T-helper 1 cell (primary cell): Measurements from ENCODE around the gene ECI1.
"Not testable (repeated sequence)": the region's sequence is repeated elsewhere in the genome, so short reads cannot be mapped to it uniquely, and the experiment has no call there.

Experiments used
- DNase-seq, 5 donors: peaks; one replicate each; pipeline ENCODE4 v3.0.0-alpha.2; 2012 to 2020

The ECI1 gene

DNA sequence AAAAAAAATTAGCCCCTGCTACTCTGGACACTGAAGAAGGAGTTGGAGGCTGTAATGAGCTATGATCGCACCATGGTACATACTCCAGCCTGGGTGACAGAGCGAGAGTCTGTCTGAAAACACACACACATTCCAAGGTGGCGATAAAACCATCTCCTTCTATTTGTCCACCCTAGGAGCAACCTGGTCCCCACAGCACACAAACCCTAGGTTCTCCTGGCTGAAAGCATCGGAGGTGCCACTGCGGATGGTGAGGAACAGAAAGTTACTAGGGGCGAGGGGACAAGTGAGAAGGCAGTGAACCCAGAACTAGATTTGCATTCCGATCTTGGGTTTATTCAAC lies 1.4 kb upstream of the ECI1 start:
- no peak for DNase-seq

DNA sequence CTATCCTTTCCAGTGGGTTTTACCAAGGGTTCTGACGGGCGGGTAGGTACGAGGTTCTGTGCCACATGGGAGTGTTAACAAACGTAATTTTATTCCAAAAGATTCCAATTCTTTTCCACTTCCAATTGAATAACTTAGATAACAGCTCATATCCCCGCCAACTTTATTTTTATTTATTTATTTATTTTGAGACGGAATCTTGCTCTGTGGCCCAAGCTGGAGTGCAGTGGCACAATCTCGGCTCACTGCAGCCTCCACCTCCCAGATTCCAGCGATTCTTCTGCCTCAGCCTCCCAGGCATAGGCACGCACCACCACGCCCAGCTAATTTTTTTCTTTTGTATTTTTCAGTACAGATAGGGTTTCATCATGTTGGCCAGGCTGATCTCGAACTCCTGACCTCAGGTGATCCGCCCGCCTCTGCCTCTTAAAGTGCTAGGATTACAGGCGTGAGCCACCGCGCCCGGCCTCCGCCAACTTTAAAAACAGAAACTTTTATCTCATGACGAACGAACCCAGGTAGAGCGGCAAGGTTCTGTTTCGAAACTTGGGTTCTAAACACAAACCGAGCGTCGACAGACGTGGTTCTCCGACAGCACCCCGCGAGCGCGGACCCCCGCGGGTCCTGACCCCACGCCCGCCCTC lies 613 bp downstream of the ECI1 start:
- DNase-seq: peak in 3 of 5 donors; percentile 29 to 49 (median 45)

DNA sequence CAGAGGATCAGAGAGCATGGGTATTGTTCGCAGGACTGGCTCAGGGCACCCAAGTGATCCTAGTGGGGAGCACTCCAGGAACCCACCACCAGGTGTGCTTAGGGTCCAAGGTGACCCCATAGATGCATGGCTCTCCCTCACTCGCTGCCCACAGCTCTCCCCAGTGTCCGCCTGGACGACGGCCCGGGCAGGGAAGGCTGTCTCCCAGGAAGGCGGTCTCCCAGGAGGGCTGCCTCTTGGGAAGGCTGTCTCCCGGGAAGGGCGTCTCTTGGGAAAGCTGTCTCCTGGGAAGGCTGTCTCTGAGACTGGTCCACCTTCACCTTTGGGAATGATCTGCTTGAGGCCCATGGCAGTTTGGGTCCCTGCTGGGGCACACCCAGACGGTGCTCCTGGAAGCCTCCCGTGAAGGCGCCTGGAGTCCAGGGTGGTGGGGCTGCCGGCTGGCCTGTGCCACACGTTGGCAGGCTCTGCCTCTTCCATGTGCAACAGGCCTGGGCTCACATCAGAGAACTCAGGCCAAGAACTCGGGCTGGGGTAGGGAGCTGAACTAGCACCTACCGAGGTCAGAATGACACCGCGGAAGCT lies 5.0 kb downstream of the ECI1 start:
- no peak for DNase-seq

DNA sequence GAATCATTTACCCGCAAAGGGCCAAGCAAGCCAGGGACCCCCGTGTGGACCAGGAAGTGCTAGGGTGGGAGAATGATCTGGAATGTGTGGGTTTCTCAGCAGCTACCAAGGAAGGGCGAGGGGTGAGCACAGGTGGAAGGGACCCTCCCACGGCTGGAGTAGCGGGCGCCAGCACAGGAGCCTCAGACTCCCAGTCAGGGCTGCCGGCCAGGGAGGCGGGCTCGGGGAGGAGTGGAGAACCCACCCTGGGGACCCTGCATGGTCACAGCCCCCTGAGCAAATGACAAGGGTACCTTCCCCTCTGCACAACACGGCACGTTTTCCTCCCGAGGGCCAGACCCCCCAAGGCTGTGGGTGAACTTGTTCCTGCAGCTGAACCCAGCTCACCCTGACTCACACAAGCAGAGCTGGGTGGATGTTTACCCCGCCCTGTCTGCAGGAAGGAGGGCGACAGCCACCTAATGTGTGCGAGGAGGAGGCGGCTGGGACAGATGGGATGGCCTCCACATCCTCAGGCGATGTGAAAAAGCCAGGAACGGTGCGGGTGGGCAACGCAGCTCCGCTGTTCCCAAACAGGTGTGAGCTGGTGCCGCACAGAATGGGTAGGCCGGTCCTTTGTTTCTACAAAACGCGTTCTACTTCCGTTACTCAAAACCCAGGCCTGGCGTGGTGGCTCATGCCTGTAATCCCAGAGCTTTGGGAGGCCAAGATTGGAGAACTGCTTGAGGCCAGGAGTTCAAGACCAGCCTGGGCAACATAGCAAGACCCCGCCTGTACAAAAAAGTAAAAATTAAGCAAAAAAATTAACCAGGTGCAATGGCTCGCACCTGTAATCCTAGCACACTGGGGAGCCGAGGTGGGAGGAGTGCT lies 6.2 kb downstream of the ECI1 start:
- no peak for DNase-seq

DNA sequence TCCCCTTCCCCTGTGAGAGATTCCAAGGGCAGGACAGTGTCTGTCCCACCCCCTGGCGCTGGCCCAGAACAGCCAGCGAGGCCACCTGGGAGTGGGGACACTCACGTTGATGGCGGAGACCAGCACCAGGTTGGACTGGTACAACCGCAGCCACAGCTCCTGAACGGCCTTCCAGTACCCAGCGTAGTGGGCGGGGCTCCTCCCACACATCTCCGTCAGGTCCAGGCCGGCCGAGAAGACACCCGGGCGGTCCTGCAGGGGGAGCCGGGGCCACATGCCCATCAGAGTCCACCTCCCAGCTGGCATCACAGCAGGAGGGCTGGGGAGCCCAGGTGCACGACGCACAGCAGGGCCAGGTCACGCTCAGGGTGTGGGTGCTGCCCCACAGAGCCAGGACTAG lies 7.1 kb downstream of the ECI1 start:
- no peak for DNase-seq

DNA sequence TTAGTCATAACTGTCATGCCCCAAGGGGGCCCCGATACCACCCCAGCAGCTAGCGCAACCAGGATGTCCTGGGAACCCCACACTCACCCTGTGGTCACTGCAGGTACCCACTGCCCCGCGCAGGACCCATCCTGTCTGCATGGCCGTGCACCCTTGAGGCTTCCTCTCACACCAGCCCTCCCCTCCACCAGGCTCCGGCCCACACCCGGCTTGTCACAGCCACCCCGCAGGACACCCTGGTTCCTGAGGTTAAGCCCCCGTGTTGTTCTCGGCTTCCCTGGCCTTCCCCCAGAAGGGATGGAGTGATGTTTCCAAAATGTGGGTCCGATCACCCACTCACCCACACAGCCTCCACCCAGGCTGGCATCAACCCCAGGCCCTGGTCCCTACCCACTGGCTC lies 7.6 kb downstream of the ECI1 start:
- no peak for DNase-seq

DNA sequence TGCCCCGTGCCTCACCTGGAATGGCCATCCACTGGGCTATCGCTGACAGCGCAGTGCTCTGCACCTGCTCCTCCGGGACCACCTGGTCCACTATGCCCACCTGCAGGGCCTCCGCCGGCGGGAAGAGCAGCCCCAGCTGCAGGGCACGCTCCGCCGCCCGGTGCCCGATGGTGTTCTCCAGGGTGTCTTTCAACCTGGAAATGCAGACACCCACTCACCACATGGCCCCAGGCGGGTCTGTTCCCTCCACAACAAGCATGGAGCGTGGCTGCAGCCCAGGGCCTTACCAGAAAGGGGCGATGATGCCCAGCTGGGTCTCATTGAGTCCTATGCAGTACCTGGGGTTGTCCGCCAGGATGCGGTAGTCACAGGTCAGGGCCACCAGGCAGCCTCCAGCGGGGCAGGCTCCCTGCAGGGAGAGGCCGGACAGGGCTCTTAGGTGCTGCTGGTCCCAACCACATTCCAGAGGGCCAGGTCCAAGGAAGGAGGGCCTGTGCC lies 8.3 kb downstream of the ECI1 start:
- DNase-seq: no peak

DNA sequence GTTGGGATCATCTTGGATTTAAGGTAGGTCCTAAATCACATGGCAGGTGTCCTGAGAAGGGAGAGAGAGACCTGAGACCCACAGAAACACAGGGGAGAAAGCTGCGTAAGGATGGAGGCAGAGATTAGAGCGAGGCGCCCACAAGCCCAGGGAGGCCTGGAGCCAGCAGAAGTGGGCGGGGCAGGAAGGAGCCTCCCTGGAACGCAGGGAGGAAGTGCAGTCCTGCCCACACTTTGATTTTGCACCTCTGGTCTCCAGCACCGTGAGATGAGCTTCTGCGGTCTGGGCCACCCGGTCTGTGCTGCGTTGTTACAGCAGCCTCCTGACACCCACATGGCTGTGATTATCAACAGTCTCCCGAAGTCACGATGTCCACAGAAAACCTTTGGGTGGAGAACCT lies 8.8 kb downstream of the ECI1 start:
- DNase-seq: no peak

DNA sequence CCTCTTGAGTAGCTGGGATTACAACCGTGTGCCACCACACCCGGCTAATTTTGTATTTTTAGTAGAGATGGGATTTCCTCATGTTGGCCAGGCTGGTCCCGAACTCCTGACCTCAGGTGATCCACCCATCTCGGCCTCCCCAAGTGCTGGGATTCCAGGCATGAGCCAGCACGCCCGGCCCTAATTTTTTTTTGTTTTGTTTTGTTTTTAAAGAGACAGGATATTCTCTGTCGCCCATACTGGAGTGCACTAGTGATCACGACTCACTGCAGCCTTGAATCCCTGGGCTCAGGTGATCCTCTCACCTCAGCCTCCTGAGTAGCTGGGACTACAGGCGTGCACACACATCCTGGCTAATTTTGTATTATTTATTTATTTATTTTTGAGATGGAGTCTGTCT lies 11.1 kb downstream of the ECI1 start:
- not testable (repeated sequence) for DNase-seq

DNA sequence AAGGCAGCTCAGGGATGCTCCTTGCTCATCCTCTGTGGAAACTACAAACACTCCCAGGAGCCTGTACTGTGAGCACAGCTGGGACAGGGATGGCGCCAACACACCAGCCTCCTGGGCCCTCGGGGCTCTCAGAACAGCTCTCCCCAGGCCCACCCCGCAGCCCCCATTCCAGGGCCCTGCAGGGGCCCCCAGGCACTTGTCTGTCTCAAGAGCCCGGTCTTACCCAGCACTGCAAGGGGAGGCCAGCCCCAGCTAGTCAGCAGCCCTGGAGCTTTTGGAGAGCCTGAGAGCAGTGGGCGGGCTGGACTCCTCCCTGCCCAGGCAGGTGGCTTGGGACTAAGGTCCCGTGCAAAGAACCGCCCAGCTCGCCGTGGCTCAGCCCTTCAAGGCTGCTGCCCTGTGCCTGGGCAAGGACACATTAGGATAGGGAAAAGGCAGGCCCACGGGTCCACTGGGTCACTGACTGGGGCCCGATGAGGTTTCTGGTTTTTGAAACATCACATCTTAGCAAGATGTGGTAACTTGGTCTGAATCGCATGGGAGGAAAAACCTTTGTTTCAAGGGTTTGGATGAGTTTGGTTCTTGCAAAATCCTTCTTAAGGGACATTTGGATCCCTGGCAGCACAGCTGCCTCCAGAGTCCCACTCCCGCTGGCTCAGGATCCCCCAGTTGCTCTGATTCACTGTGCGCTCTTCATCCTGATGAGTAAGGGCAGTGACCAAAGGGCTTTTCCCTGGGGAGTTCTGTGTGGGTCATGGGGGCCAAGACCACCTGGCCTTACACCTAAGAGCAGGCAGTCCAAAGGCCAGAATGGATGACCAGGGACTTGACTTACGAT lies 12.3 kb downstream of the ECI1 start:
- DNase-seq: no peak

DNA sequence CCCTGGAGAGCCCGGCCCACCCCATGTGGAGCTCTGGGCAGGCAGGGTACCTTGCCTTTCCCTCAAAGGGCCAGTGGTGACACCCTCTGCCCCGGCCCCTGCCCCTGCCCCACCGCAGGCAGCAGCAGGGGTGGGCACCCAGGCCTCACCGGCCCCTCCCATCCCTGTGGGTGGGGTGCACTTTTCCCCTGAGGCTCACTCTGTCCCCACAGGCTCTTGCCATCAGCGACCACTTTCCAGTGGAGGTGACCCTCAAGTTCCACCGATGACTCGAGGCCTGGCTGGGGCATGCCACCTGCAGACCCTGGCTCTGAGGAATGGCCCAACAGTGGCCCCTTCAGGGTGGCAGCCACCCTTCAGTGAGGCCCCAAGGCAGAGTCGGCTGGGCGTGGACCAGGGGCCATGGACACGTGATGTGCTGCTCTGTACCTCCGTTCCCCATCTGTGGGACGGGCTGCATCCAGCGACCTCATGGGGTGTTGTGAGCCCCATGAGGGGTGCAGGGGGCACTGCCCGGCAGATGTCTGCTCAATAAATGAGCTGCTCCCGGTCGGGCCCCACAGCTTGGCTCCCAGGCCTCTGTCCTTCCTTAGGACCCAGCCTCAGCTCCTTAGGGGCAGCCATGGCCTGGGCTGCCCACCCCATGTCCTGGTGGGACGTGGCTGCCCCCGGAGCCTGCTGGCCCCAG lies 13.1 kb downstream of the ECI1 start:
- no peak for DNase-seq

DNA sequence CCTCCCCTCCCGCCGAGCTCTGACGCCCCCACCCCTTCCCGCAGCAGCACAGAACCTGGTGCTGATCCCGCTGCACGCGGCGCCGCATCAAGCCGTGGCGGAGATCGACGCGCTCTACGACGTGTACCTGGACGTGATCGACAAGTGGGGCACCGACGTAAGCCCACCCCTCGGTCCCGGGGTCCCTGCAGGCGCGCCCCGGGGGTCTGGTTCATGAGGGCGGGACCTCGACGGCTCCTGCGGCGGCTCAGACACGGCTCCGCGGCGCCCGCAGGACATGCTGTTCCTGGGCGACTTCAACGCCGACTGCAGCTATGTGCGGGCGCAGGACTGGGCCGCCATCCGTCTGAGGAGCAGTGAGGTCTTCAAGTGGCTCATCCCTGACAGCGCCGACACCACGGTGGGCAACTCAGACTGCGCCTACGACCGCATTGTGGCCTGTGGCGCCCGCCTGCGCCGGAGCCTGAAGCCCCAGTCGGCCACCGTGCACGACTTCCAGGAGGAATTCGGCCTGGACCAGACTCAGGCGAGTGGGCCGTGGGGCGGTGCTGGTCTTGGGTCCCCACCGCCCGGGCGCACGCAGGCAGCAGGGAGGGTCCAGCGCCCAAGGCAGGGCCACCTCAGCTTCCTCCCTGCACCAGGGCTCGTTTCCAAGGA lies 13.8 kb downstream of the ECI1 start:
- DNase-seq: no peak

DNA sequence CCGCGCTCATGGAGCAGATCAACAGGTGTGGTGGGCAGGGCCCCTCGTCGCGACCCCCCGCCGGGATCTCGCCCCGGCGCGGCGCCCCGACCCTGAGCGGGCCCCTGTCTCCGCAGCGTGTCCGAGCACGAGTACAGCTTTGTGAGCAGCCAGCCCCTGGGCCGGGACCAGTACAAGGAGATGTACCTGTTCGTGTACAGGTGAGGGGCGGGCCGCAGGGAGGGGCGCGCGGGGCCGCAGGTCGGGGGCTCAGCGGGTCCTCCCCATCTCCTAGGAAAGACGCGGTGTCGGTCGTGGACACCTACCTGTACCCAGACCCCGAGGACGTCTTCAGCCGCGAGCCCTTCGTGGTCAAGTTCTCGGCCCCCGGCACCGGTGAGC lies 14.3 kb downstream of the ECI1 start:
- DNase-seq: no peak

DNA sequence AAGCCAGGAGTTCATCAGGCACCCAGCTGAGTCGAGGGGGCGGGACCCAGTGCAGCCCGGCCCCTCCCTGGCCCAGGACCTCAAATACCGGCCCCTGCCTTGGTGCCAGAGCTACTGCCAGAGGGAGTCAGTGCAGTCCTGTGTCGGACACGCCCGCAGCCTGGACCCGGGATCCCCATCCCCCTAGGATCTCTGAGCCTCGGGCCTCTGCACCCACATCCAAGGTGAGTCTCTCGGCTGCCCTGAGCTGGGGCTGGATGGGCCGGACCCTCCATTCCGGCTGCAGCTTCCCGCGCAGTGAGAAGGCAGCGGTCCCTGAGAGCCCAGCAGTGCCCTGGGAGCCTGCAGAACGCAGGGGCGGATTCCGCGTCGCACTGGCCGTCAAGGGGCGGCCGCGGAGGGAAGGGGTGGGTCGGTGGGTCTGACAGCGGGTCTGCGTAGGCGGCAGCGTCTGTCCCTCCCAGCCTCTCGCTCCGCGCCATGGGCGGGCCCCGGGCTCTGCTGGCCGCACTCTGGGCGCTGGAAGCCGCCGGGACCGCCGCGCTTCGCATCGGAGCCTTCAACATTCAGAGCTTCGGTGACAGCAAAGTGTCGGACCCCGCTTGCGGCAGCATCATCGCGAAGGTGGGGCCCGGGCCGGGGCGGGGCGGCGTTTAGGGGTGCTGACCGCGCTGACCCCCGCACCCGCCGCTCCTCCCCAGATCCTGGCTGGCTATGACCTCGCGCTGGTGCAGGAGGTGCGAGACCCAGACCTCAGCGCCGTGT lies 14.9 kb downstream of the ECI1 start, which contains the start of gene DNASE1L2:
Gene DNASE1L2, plus strand, starts transcription at position 108 of the 765 bp plus-strand sequence. Its CDS starts 373 bp downstream, at position 481.
- DNase-seq: no peak

DNA sequence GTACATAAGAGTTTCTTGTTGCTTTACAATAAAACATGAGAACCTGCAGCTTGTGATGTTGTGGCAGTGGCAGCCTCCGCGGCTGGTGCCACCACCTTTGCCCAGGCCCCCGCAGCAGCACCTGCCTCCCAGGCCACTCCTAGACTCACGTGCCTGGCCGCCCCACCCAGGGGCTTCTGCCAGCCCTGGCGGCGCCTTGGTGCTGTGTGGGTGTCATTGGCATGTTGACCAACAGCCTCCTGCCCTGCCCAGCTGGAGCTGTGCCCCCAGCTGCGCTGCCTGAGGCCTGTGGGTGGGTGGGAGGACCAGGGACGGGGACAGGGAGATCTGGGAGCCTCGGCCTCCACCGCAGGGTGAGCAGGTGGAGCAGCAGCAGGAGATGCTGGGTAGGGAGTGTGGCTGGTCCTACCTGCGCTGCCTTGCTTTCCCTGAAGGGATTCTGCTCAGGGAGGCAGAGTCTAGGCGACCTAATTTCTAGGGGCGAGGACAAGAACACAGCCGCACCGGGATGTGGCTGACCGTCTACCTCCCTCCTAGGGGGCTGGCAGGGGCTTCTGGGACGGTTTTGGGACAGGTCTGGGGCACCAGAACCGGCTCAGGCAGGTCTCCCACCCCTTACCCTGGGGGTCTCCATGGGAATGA lies 15.6 kb downstream of the ECI1 start:
- no peak for DNase-seq

DNA sequence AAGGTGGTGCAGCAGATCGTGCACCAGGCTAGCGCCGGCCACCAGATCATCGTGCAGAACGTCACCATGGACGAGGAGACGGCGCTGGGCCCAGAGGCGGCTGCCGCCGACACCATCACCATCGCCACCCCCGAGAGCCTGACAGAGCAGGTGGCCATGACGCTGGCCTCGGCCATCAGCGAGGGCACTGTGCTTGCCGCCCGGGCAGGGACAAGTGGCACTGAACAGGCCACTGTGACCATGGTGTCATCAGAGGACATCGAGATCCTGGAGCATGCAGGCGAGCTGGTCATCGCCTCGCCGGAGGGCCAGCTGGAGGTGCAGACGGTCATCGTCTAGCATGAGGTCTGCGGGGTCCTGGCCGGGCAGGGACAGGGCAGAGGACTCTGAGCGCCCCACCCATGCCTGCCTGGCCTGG lies 16.1 kb downstream of the ECI1 start:
- no peak for DNase-seq

DNA sequence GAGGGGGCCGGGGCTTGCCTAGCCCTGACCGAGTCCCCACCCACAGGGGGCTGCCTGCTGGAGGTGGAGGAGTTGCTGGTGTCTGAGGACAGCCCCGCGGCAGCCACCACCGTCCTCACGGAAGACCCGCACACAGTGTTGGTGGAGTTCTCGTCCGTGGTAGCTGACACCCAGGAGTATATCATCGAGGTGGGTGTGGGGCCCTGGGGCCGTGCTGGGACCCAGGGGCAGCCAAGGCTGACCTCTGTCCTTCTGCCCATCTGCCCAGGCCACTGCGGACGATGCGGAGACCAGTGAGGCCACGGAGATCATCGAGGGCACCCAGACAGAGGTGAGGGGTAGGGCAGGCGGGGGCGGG lies 16.6 kb downstream of the ECI1 start:
- DNase-seq: no peak

DNA sequence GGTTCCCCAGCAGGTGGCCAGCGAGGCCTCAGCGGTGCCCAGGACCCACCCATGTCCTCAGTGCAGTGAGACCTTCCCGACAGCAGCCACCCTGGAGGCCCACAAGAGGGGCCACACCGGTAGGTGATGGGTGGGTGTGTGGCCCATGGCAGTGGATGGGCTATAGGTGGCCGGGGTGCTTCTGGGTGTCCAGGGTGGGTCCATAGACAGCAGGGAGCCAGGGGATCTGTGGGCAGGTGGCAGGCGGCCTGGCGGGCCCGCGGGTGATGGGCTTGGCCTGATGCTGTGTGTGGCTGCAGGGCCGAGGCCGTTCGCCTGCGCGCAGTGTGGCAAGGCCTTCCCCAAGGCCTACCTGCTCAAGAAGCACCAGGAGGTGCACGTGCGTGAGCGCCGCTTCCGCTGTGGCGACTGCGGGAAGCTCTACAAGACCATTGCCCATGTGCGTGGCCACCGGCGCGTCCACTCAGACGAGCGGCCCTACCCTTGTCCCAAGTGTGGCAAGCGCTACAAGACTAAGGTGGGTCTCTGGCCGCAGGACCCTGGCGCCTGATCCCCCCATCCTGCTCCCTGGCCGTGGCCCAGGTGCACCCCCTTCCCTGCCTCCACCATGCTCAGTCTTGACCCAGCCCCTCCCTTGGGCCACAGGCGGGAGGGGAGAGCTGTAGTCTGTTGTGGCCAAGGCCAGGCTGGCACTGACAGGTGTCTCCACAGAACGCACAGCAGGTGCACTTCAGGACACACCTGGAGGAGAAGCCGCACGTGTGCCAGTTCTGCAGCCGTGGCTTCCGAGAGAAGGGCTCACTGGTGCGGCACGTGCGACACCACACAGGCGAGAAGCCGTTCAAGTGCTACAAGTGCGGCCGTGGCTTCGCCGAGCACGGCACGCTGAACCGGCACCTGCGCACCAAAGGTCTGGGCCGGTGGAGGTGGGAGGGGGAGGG lies 17.2 kb downstream of the ECI1 start:
- DNase-seq: no peak

DNA sequence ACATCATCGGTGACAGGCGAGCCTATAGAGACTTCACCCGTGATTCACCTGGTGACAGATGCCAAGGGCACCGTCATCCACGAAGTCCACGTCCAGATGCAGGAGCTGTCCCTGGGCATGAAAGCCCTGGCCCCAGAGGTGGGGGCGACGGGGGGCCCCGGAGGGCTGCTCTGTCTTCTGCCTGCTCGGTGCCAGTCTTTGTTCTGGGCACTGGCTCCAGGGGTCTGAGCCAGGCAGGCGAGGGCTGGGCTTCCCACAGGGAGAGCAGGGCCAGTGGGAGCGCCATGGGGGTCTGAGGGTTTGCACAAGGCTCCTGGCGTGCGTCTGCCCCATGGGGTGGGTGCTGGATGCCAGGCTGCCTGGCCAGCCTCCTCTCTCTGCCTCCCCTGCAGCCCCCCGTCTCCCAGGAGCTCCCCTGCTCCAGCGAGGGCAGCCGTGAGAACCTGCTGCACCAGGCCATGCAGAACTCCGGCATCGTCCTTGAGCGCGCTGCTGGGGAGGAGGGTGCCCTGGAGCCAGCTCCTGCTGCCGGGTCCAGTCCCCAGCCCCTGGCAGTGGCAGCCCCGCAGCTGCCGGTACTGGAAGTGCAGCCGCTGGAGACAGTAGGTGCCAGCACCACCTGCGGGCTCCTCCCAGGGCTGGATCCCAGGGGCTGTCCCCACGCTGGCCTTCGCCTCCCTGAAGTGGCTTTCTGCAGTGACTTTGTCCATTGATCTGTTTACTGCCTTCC lies 18.2 kb downstream of the ECI1 start:
- no peak for DNase-seq
